ENCODE results near the gene UTF1. TPM values are rescaled to one million over a fixed set of nuclear protein-coding genes. Genes with fewer than 3 reads are reported as not detected.

Gene UTF1
- total and polyA plus RNA-seq, 2 of the 8 experiments (the other 6 are each of a cell fraction or from before 2014, with no cell fraction given): 0.47 to 21.8 TPM

GRCh38 chr10:133231946-133232574 is 2.0 kb downstream of the UTF1 start (continued):
- TF ChIP-seq SUZ12 (IDR thresholded peaks at IDR 0.05; ENCODE audit: low read length): peak; percentile 26; the same call in 1 of the 2 replicates
- no peak for TF ChIP-seq CHD7 (IDR thresholded peaks at IDR 0.05; ENCODE audit: insufficient replicate concordance, low read length)
